B cell (primary cell): ENCODE data around the gene STARD3. TPM values are rescaled to one million over a fixed set of nuclear protein-coding genes. Genes with fewer than 3 reads are reported as not detected.

ENCODE experiments used
- ATAC-seq: fragments of 200-7000 bp; cut with Tn5 transposase; one replicate; pipeline ENCODE4 v1.10.0; 2021; ENCODE audit warnings: low read depth, mild to moderate bottlenecking, moderate number of reproducible peaks, moderate library complexity
- CTCF ChIA-PET: fragments of 350-600 bp; sonication (Branson Sonifier 250); formaldehyde crosslinking; loops from one replicate; lab custom pipeline; 2021; ENCODE audit warnings: antibody characterized with exemption, inconsistent platforms; lab: Charles Lee
- POLR2A ChIA-PET: fragments of 350-600 bp; sonication (Branson Sonifier 250); formaldehyde crosslinking; loops from one replicate; lab custom pipeline; 2021; ENCODE audit warnings: antibody characterized with exemption; lab: Charles Lee
- DNase-seq: peaks from one replicate; pipeline ENCODE4 v3.0.0; 2013
- H2AFZ ChIP-seq: 2 replicates; pipeline ENCODE4 v1.6.1; 2012; ENCODE audit warnings: mild to moderate bottlenecking, low read depth, low read length; ENCODE audit not compliant: insufficient read depth, poor library complexity, severe bottlenecking
- H3K27ac ChIP-seq, 2 donors: 1 replicate in 1 of 2; 2 replicates in 1 of 2; pipeline ENCODE4 v1.5.1; 2012 to 2013; ENCODE audit warnings: low read length in 2 of 2, mild to moderate bottlenecking in 2 of 2, moderate library complexity in 1 of 2
- H3K27me3 ChIP-seq, 4 experiments: fragments of 200-600 bp in 1 of 4; sonication (generic) in 1 of 4; replicated peaks in 1 of 4; 1 replicate in 2 of 4; 2 replicates in 2 of 4; pipeline versions ENCODE4 v1.6.1 to v1.7.0; 2013 to 2016; ENCODE audit warnings: low read length in 3 of 4, mild to moderate bottlenecking in 2 of 4, mixed read lengths in 1 of 4, moderate library complexity in 1 of 4; ENCODE audit not compliant: insufficient read depth in 4 of 4, control insufficient read depth in 3 of 4; ENCODE audit errors: control extremely low read depth in 1 of 4
- H3K36me3 ChIP-seq, 2 experiments: replicated peaks in 1 of 2; 1 replicate in 1 of 2; 2 replicates in 1 of 2; pipeline versions ENCODE4 v1.6.1 to v1.7.1; 2013; ENCODE audit warnings: low read length in 1 of 2; ENCODE audit not compliant: insufficient read depth in 2 of 2, control insufficient read depth in 1 of 2; ENCODE audit errors: control extremely low read depth in 1 of 2, extremely low read depth in 1 of 2
- H3K4me1 ChIP-seq, 2 donors: fragments of 200-600 bp in 1 of 2; sonication (generic) in 1 of 2; 1 replicate in 1 of 2; 2 replicates in 1 of 2; pipeline versions ENCODE4 v1.5.1 to v1.6.1; 2013 to 2017; ENCODE audit warnings: low read length in 2 of 2; ENCODE audit not compliant: control insufficient read depth in 2 of 2, insufficient read depth in 2 of 2
- H3K4me2 ChIP-seq: replicated peaks from 2 replicates; pipeline ENCODE3; 2012; ENCODE audit warnings: mild to moderate bottlenecking, low read depth, low read length; ENCODE audit not compliant: poor library complexity, severe bottlenecking
- H3K4me3 ChIP-seq, 5 experiments: fragments of 200-600 bp in 1 of 5; sonication (generic) in 1 of 5; 1 replicate in 3 of 5; 2 replicates in 2 of 5; pipeline versions ENCODE4 v1.5.1 to v1.7.0; 2011 to 2016; ENCODE audit warnings: low read length in 4 of 5, mild to moderate bottlenecking in 4 of 5, low read depth in 2 of 5, control low read depth in 1 of 5, moderate library complexity in 1 of 5; ENCODE audit not compliant: insufficient read depth in 1 of 5; ENCODE audit errors: control extremely low read depth in 1 of 5, extremely low read depth in 1 of 5
- H3K79me2 ChIP-seq: fragments of 200-600 bp; sonication (generic); one replicate; pipeline ENCODE4 v1.6.0; 2016; ENCODE audit warnings: low read length; ENCODE audit not compliant: control insufficient read depth, insufficient read depth
- H3K9ac ChIP-seq: fragments of 200-600 bp; sonication (generic); 2 replicates; pipeline ENCODE4 v1.6.1; 2017; ENCODE audit warnings: mild to moderate bottlenecking, low read length, moderate library complexity
- H3K9me3 ChIP-seq, 3 donors: one replicate each; pipeline versions ENCODE4 v1.6.1 to v1.7.1; 2013; ENCODE audit warnings: low read length in 2 of 3; ENCODE audit not compliant: control insufficient read depth in 2 of 3, insufficient read depth in 1 of 3; ENCODE audit errors: control extremely low read depth in 1 of 3
- H4K20me1 ChIP-seq: 2 replicates; pipeline ENCODE4 v1.6.0; 2012; ENCODE audit warnings: mild to moderate bottlenecking, low read length; ENCODE audit not compliant: insufficient read depth, control insufficient read depth, poor library complexity, severe bottlenecking
- H3K27ac Mint-ChIP-seq: one replicate; pipeline ENCODE4 v1.8.0; 2021; ENCODE audit warnings: mixed read lengths
- H3K27me3 Mint-ChIP-seq: one replicate; pipeline ENCODE4 v1.8.0; 2021; ENCODE audit warnings: mixed read lengths
- H3K4me1 Mint-ChIP-seq: one replicate; pipeline ENCODE4 v1.8.0; 2021; ENCODE audit warnings: mixed read lengths
- H3K4me3 Mint-ChIP-seq: one replicate; pipeline ENCODE4 v1.8.0; 2021; ENCODE audit warnings: mixed read lengths
- H3K9me3 Mint-ChIP-seq: one replicate; pipeline ENCODE4 v1.8.0; 2022; ENCODE audit warnings: mixed read lengths; ENCODE audit not compliant: insufficient read depth
- CTCF ChIP-seq: fragments of 200-600 bp; IDR thresholded peaks from one replicate; pipeline ENCODE4 v1.8.0; 2022; ENCODE audit warnings: antibody characterized with exemption, mild to moderate bottlenecking
- EZH2 ChIP-seq: IDR thresholded peaks from 2 replicates; pipeline ENCODE4 v1.6.1; 2012; ENCODE audit warnings: borderline replicate concordance, low read depth, mild to moderate bottlenecking, moderate library complexity, low read length; ENCODE audit not compliant: insufficient read depth, poor library complexity, severe bottlenecking
- WGBS: methylation state at CpG from one replicate; pipeline ENCODE4 v1.1.5; 2013; ENCODE audit warnings: missing lambda C conversion rate; ENCODE audit not compliant: insufficient coverage; 5-methylcytosine and 5-hydroxymethylcytosine counted together
- intact Hi-C: fragments of 100-400 bp; cut with micrococcal nuclease; formaldehyde crosslinking; loops from one replicate; pipeline ENCODE4 v1.10.0; 2022
- polyA plus RNA-seq: library from polyadenylated mRNA; depleted of rRNA; stranded (reverse); fragments of >200 nt; gene quantifications from 2 replicates; pipeline ENCODE4 v1.2.3, GENCODE V29; 2012
- total RNA-seq, 2 donors: library from RNA; stranded (reverse); fragments of 120-200 nt in 1 of 2; gene quantifications; 1 replicate in 1 of 2; 2 replicates in 1 of 2; pipeline versions ENCODE4 v1.2.3 to v1.2.4, GENCODE V29; 2013 to 2022

Gene STARD3
- total and polyA plus RNA-seq, 2 donors (not counting 1 experiment from before 2014, with no cell fraction given), result 93.1 to 231 TPM

GRCh38 chr17:39658346-39658745 is 21.4 kb downstream of the STARD3 start:
- Histone ChIP-seq H3K4me2 (peak overlapping the region; percentile 58), H3K9ac (no peak overlapping the region), H3K27ac (peak overlapping the region; percentile 32 to 81), H3K27me3 (no peaks in the 10 kb centered on the region), H3K4me3 (no peak overlapping the region), H4K20me1 (peaks cover 16% of the 10 kb centered on the region), H3K36me3 (peaks cover 0 to 49% of the 10 kb centered on the region in 2 experiments), H2AFZ (no peak overlapping the region), H3K9me3 (no peaks in the 10 kb centered on the region), H3K4me1 (peaks cover 34 to 58% of the 10 kb centered on the region in 2 donors), H3K79me2 (peaks cover 34% of the 10 kb centered on the region)
- no peak for ATAC-seq
- H3K9me3 Mint-ChIP-seq, result no peaks in the 10 kb centered on the region
- H3K27me3 Mint-ChIP-seq, result no peaks in the 10 kb centered on the region
- WGBS, result 50% methylated on average over 9 of the region's 11 CpGs
- no peak overlapping the region for H3K4me3 Mint-ChIP-seq
- ChIA-PET POLR2A (no interaction called here), CTCF (interaction anchor here (1.2 to 1.5 kb wide), 2 partner anchors 12 to 37 kb away, joined by 3 to 4 read pairs; no protein-coding TSS in a partner anchor)
- TF ChIP-seq EZH2, result no peak
- no peak for TF ChIP-seq CTCF
- peaks cover 47% of the 10 kb centered on the region for H3K4me1 Mint-ChIP-seq
- intact Hi-C loops, result no loop called here
- no peak for DNase-seq
- peak overlapping the region; percentile 96 for H3K27ac Mint-ChIP-seq

GRCh38 chr17:39658760-39659159 is 21.8 kb downstream of the STARD3 start:
- H3K4me1 ChIP-seq, result peaks cover 34 to 55% of the 10 kb centered on the region in 2 donors
- POLR2A ChIA-PET, result no interaction called here
- H3K4me3 Mint-ChIP-seq, result peak overlapping the region; percentile 67
- H3K9ac ChIP-seq, result no peak overlapping the region
- H3K4me2 ChIP-seq, result peak overlapping the region; percentile 58
- H4K20me1 ChIP-seq, result peaks cover 12% of the 10 kb centered on the region
- no peaks in the 10 kb centered on the region for H3K9me3 ChIP-seq
- WGBS, result no CpG with 5 or more reads among the region's 3 CpGs
- ATAC-seq (no peak), DNase-seq (no peak)
- intact Hi-C loops, result no loop called here
- H3K27ac Mint-ChIP-seq, result peak overlapping the region; percentile 96
- no peak overlapping the region for H3K4me3 ChIP-seq
- peaks cover 30% of the 10 kb centered on the region for H3K79me2 ChIP-seq
- no peak for TF ChIP-seq EZH2
- no peak for TF ChIP-seq CTCF
- peaks cover 0 to 45% of the 10 kb centered on the region in 2 experiments for H3K36me3 ChIP-seq
- no peaks in the 10 kb centered on the region for H3K27me3 ChIP-seq
- H3K27ac ChIP-seq, result peak overlapping the region; percentile 81
- no peak overlapping the region for H2AFZ ChIP-seq
- no peaks in the 10 kb centered on the region for H3K27me3 Mint-ChIP-seq
- H3K9me3 Mint-ChIP-seq, result no peaks in the 10 kb centered on the region
- peaks cover 45% of the 10 kb centered on the region for H3K4me1 Mint-ChIP-seq
- CTCF ChIA-PET, result interaction anchor here (1.2 kb wide), 1 partner anchor 37 kb away, joined by 4 read pairs; no protein-coding TSS in a partner anchor
